ENCODE data around the gene FAM200B. TPM values are rescaled to one million over a fixed set of nuclear protein-coding genes. Genes with fewer than 3 reads are reported as not detected.
A peak's percentile ranks its signal among the peaks of the same experiment; 100 is the strongest.

FAM200B gene
- total and polyA plus RNA-seq, 2 experiments from 2014 or later, result 33.2 to 74.6 TPM

DNA sequence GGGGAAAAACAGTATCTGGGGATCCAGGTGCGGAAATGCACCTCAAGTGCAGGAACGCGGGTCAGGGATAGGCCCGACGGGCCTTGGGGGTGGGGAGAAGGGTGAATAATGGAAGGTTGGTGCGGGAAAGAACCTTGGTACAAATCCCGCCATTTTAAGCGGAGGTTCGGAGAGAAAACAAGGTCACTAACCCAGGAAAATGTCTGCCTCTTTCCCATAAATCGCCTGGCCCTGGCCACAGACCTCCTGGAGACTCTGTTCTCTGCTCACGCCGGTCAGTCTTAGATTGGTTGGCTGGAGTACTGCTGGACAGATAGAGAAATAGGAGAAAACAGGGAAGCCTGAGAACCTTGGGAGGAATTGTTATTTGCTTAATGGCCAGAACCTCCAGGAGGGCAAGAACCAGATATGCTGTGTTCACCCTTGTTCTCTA is 25.6 kb upstream of the FAM200B start:
- 69 to 70% methylated on average over 12 of the region's 12 CpGs for WGBS, 2 experiments (ENCODE audit: low coverage in 1 of 2, low lambda C conversion rate in 2 of 2, missing lambda C conversion rate in 2 of 2)
- Histone ChIP-seq H3K36me3 (ENCODE audit: low read depth) (no peaks in the 10 kb centered on the region), H4K20me1 (ENCODE audit: insufficient read depth) (0 out of 2 replicates have a peak, but pooled peaks cover 5% of the 10 kb centered on the region), H3K9ac (peak overlapping the region; percentile 89), H3K4me1 (ENCODE audit: insufficient read depth) (peaks cover 41% of the 10 kb centered on the region), H3K4me3 (peak overlapping the region; percentile 81), H3K9me3 (ENCODE audit: low read depth) (no peaks in the 10 kb centered on the region), H3K27me3 (replicated peaks; ENCODE audit: insufficient read depth) (no peaks in the 10 kb centered on the region), H2AFZ (peak overlapping the region; percentile 97), H3K4me2 (ENCODE audit: unreplicated experiment) (peak overlapping the region; percentile 74), H3F3A (ENCODE audit: insufficient read depth) (peaks cover 58% of the 10 kb centered on the region), H3K79me2 (ENCODE audit: insufficient read depth) (peaks cover 37% of the 10 kb centered on the region), H3K9me2 (ENCODE audit: insufficient read depth) (no peaks in the 10 kb centered on the region; the same call in 1 of the 2 replicates), H3K27ac (peak overlapping the region; percentile 92)
- DNase-seq, result no peak
- in situ Hi-C loops (cut with MboI), result no loop called here
- TF ChIP-seq EZH2 (IDR thresholded peaks at IDR 0.05; ENCODE audit: insufficient read depth, poor library complexity, severe bottlenecking) (no peak), EZH2phosphoT487 (IDR thresholded peaks at IDR 0.05; ENCODE audit: insufficient read depth, low read depth) (no peak)

GRCh38 chr4:15657366-15657765 is 24.3 kb upstream of the FAM200B start:
- no peak overlapping the region for H3K27ac ChIP-seq
- no peak overlapping the region for H3K9ac ChIP-seq
- no peak overlapping the region for H3K4me2 ChIP-seq (ENCODE audit: unreplicated experiment)
- peaks cover 24% of the 10 kb centered on the region for H3K79me2 ChIP-seq (ENCODE audit: insufficient read depth)
- H3F3A ChIP-seq (ENCODE audit: insufficient read depth), result peaks cover 56% of the 10 kb centered on the region
- no peaks in the 10 kb centered on the region for H3K27me3 ChIP-seq (replicated peaks; ENCODE audit: insufficient read depth)
- no peak overlapping the region for H3K4me3 ChIP-seq
- H3K9me3 ChIP-seq (ENCODE audit: low read depth), result no peaks in the 10 kb centered on the region
- in situ Hi-C loops (cut with MboI), result no loop called here
- 0 out of 2 replicates have a peak, but pooled peaks cover 3% of the 10 kb centered on the region for H4K20me1 ChIP-seq (ENCODE audit: insufficient read depth)
- H3K4me1 ChIP-seq (ENCODE audit: insufficient read depth), result peaks cover 28% of the 10 kb centered on the region
- DNase-seq, result peak; percentile 44
- TF ChIP-seq EZH2phosphoT487 (IDR thresholded peaks at IDR 0.05; ENCODE audit: insufficient read depth, low read depth) (no peak), EZH2 (IDR thresholded peaks at IDR 0.05; ENCODE audit: insufficient read depth, poor library complexity, severe bottlenecking) (no peak)
- no peak overlapping the region for H2AFZ ChIP-seq
- no peaks in the 10 kb centered on the region for H3K36me3 ChIP-seq (ENCODE audit: low read depth)
- H3K9me2 ChIP-seq (ENCODE audit: insufficient read depth), result no peaks in the 10 kb centered on the region; the same call in 1 of the 2 replicates

DNA sequence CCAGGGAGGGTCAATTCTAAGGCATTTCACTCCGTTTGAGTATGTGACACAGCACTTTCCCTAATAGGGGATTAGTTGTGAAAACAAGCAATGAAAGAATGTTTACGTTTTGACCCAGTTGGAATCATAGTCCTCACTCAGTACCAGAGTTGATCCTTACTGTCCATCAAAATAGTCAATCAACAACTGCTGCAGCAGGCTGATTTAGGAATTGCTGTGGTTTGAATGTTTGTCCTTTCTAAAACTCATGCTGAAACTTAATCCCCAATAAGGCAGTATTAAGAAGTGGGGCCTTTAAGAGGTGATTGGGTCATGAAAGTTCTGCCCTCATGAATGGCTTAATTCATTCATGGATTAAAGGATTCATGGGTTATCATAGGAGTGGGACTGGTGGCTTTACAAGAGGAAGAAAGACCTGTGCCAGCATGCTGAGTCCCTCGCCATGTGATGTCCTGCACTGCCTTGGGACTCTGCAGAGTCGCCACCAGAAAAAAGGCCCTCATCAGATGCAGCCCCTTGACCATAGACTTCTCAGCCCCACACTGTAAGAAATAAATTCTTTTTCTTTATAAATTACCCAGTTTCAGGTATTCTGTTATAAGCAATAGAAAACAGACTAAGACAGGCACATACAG is 23.4 kb upstream of the FAM200B start:
- no peak for DNase-seq
- in situ Hi-C loops (cut with MboI), result no loop called here

DNA sequence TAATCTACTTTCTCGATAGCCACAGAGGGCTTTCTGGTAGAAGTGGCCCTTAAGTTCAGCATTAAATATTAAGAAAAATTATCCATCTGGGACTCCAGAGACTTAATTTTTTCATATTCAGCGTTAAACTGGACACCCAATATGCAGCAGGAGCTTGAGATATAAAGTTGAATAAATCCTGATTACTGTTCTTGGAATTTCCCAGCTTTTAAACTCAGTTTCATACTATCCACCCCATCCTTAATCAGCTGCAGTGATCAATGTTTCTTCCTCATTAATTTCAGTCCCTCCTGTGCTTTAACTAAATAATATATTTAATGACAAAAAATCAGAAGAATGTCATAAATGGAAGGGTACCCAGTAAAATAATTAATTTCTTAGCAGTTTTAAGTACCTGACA is 22.8 kb upstream of the FAM200B start:
- Histone ChIP-seq H3K79me2 (ENCODE audit: insufficient read depth) (peaks cover 10% of the 10 kb centered on the region), H2AFZ (no peak overlapping the region), H3K9me2 (ENCODE audit: insufficient read depth) (no peaks in the 10 kb centered on the region; the same call in 1 of the 2 replicates), H3K4me1 (ENCODE audit: insufficient read depth) (peaks cover 14% of the 10 kb centered on the region), H3K9ac (no peak overlapping the region), H4K20me1 (ENCODE audit: insufficient read depth) (no peaks in the 10 kb centered on the region), H3K27me3 (replicated peaks; ENCODE audit: insufficient read depth) (no peaks in the 10 kb centered on the region), H3K4me3 (no peak overlapping the region), H3K27ac (peak overlapping the region; percentile 81; the same call in 1 of the 2 replicates), H3F3A (ENCODE audit: insufficient read depth) (peaks cover 41% of the 10 kb centered on the region), H3K4me2 (ENCODE audit: unreplicated experiment) (no peak overlapping the region), H3K9me3 (ENCODE audit: low read depth) (no peaks in the 10 kb centered on the region), H3K36me3 (ENCODE audit: low read depth) (no peaks in the 10 kb centered on the region)
- no peak for DNase-seq
- in situ Hi-C loops (cut with MboI), result no loop called here
- WGBS, 2 experiments (ENCODE audit: low coverage in 1 of 2, low lambda C conversion rate in 2 of 2, missing lambda C conversion rate in 2 of 2), result 98% methylated on average over 2 of the region's 2 CpGs
- TF ChIP-seq EZH2 (IDR thresholded peaks at IDR 0.05; ENCODE audit: insufficient read depth, poor library complexity, severe bottlenecking), result no peak
- TF ChIP-seq EZH2phosphoT487 (IDR thresholded peaks at IDR 0.05; ENCODE audit: insufficient read depth, low read depth), result no peak

More for the DNA sequence above, 23.4 kb upstream of the FAM200B start:
- peaks cover 19% of the 10 kb centered on the region for H3K4me1 ChIP-seq (ENCODE audit: insufficient read depth)
- H3F3A ChIP-seq (ENCODE audit: insufficient read depth), result peaks cover 47% of the 10 kb centered on the region
- H3K9ac ChIP-seq, result no peak overlapping the region
- no peak overlapping the region for H3K4me2 ChIP-seq (ENCODE audit: unreplicated experiment)
- TF ChIP-seq EZH2phosphoT487 (IDR thresholded peaks at IDR 0.05; ENCODE audit: insufficient read depth, low read depth) (no peak), EZH2 (IDR thresholded peaks at IDR 0.05; ENCODE audit: insufficient read depth, poor library complexity, severe bottlenecking) (no peak)
- peaks cover 15% of the 10 kb centered on the region for H3K79me2 ChIP-seq (ENCODE audit: insufficient read depth)
- no peaks in the 10 kb centered on the region; the same call in 1 of the 2 replicates for H3K9me2 ChIP-seq (ENCODE audit: insufficient read depth)
- H2AFZ ChIP-seq, result no peak overlapping the region
- WGBS, 2 experiments (ENCODE audit: low coverage in 1 of 2, low lambda C conversion rate in 2 of 2, missing lambda C conversion rate in 2 of 2), result 85 to 90% methylated on average over 4 of the region's 4 CpGs
- H3K9me3 ChIP-seq (ENCODE audit: low read depth), result no peaks in the 10 kb centered on the region
- no peak overlapping the region for H3K27ac ChIP-seq
- H3K27me3 ChIP-seq (replicated peaks; ENCODE audit: insufficient read depth), result no peaks in the 10 kb centered on the region
- H4K20me1 ChIP-seq (ENCODE audit: insufficient read depth), result no peaks in the 10 kb centered on the region
- H3K36me3 ChIP-seq (ENCODE audit: low read depth), result no peaks in the 10 kb centered on the region
- no peak overlapping the region for H3K4me3 ChIP-seq
